Duodenal mucosa (tissue), 2 donors: ENCODE data around the gene CASTOR1.

Source experiments
- H3K27ac ChIP-seq: one replicate; pipeline ENCODE4 v1.7.0; 2013; ENCODE audit warnings: low read depth, low read length
- H3K27me3 ChIP-seq, 2 donors: one replicate each; pipeline ENCODE4 v1.7.0; 2013; ENCODE audit warnings: low read length in 2 of 2, control low read depth in 1 of 2; ENCODE audit not compliant: insufficient read depth in 2 of 2, control insufficient read depth in 1 of 2
- H3K36me3 ChIP-seq, 2 donors: one replicate each; pipeline ENCODE4 v1.7.0; 2013; ENCODE audit warnings: low read length in 2 of 2, control low read depth in 1 of 2; ENCODE audit not compliant: insufficient read depth in 2 of 2, control insufficient read depth in 1 of 2
- H3K4me1 ChIP-seq, 2 donors: one replicate each; pipeline ENCODE4 v1.7.0; 2013; ENCODE audit warnings: low read length in 2 of 2, control low read depth in 1 of 2; ENCODE audit not compliant: insufficient read depth in 2 of 2, control insufficient read depth in 1 of 2
- H3K4me3 ChIP-seq, 2 donors: one replicate each; pipeline ENCODE4 v1.7.0; 2013; ENCODE audit warnings: low read length in 2 of 2, low read depth in 1 of 2
- H3K9ac ChIP-seq, 2 donors: one replicate each; pipeline ENCODE4 v1.7.0; 2013; ENCODE audit warnings: low read length in 2 of 2, low read depth in 1 of 2
- H3K9me3 ChIP-seq, 2 donors: one replicate each; pipeline ENCODE4 v1.7.0; 2013; ENCODE audit warnings: low read length in 2 of 2, control low read depth in 1 of 2; ENCODE audit not compliant: control insufficient read depth in 1 of 2

The CASTOR1 gene

DNA sequence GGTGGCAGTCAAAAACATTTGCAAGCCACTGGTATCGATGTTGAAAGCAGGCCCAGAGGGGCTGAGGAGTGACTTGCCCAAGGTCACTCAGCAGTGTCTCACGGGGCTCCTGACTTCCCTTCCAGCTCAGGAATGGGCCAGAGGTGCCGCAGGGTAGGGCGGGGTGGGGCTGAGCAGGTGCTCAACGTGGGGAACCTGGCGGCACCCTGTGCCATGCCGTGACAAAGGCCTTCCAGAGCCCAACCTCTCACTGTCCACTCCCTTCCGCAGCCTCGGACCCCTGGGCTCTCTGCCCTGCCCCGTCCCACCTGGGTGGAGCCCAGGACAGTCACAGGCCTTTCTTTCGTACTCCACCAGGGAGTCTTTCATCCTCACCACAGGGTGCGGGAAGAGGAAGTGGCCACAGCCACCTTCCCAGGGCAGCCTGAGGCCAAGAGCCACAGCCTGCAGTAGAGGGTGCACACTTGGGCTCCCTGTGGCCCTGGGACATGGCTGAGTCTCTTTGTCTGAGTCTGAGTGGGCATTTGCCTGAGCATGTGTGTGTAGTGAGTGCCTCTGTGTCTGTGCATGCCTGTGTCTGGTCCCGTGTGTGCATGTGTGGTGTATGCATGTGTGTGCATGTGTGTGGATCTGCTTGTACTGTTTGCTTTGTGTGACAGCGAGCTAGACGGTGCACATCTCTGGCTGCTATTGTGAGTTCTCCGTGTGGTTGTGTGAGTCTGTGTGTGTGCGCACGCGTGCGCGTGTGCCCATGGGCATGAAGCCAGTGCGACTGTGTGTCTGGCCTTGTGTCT, 36.7 kb downstream of the CASTOR1 start:
- Histone ChIP-seq H3K36me3 (peaks cover 0 to 5% of the 10 kb centered on the region in 2 donors), H3K9me3 (no peaks in the 10 kb centered on the region), H3K27ac (peak overlapping the region; percentile 41), H3K27me3 (no peaks in the 10 kb centered on the region), H3K4me3 (peak overlapping the region; percentile 9 to 14), H3K9ac (peak overlapping the region; percentile 33 to 57), H3K4me1 (peaks cover 59 to 63% of the 10 kb centered on the region in 2 donors)

DNA sequence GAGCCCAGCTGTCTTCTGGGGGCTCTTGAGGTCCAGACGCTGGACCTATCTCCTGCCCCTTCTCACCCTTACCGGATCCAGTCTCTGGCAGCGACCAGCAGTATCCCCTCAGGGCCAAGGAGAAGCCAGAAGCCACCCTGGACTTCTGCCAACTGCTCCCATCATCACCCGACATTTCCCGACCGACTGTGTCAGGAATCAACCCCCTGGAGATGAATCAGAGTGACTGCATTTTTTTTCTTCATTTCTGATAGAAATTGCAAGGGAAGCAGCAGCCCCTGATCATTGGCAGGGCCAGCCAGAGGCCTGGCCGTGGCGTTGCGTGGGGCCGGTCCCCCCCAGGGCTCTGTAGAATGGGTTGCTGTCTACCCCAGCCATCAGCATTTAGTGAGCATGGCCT, 37.6 kb downstream of the CASTOR1 start:
- H3K27me3 ChIP-seq, result peaks cover 0 to 2% of the 10 kb centered on the region in 2 donors
- H3K4me1 ChIP-seq, result peaks cover 65 to 70% of the 10 kb centered on the region in 2 donors
- no peak overlapping the region for H3K4me3 ChIP-seq
- H3K36me3 ChIP-seq, result peaks cover 0 to 5% of the 10 kb centered on the region in 2 donors
- H3K27ac ChIP-seq, result no peak overlapping the region
- H3K9me3 ChIP-seq, result no peaks in the 10 kb centered on the region
- H3K9ac ChIP-seq, result no peak overlapping the region

DNA sequence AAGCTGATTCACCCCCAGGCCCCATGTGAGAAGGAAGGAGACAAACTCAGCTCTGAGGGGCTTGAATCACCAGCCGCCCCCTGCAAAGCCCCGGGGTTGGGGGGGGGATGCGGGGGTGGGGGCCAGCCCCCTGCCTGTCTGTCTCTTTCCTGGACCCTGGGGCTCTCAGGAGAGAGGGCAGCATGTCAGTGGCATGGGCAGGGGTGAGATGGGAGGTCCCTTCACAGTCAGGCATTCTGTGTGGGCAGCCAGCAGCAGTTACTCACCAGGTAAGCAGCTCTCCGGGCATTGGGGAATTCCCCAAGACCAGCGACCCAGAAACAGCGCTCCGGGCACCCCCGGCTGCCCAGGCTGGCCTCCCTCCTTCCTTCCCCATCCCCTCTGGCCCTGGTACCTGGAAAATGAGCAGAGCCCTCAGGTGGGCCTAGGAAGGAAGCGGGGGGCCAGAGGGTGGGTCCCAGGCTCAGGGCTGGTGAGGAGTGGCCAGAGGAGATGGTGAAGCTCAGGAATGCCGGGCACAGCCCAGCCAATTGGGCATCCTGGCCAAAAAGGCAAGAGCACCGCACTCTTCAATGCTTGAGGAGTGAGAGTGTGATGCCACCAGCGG, 38.5 kb downstream of the CASTOR1 start:
- no peaks in the 10 kb centered on the region for H3K9me3 ChIP-seq
- H3K27me3 ChIP-seq, result peaks cover 0 to 2% of the 10 kb centered on the region in 2 donors
- no peak overlapping the region for H3K9ac ChIP-seq
- peaks cover 60% of the 10 kb centered on the region in 2 donors for H3K4me1 ChIP-seq
- H3K36me3 ChIP-seq, result peaks cover 0 to 5% of the 10 kb centered on the region in 2 donors
- H3K27ac ChIP-seq, result no peak overlapping the region
- no peak overlapping the region for H3K4me3 ChIP-seq

DNA sequence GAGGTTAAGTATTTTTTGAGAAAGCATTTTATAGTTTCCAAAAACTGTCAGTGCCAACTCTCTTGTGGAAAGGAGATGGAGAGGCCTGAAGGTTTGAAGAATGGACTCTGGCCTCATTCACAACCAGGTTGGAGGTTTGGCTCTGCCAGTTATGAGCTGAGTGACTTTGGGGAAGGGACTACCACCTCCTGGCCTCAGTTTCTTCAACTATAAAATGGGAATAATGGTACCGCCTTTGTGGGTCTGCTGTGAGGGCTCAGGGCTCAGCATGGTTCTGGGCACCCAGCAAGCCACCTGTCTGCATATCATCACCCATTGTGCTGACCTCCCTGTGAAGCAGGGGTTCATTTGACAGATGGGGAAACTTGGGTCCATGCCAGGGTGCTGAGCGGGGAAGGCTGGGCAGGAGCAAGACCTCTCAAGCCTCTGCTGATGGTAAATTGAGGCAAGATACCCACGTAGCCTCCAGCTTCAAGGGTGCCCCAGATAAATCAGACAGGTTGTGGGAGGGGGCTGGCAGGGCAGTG, 39.2 kb downstream of the CASTOR1 start:
- peaks cover 59 to 62% of the 10 kb centered on the region in 2 donors for H3K4me1 ChIP-seq
- H3K27ac ChIP-seq, result no peak overlapping the region

DNA sequence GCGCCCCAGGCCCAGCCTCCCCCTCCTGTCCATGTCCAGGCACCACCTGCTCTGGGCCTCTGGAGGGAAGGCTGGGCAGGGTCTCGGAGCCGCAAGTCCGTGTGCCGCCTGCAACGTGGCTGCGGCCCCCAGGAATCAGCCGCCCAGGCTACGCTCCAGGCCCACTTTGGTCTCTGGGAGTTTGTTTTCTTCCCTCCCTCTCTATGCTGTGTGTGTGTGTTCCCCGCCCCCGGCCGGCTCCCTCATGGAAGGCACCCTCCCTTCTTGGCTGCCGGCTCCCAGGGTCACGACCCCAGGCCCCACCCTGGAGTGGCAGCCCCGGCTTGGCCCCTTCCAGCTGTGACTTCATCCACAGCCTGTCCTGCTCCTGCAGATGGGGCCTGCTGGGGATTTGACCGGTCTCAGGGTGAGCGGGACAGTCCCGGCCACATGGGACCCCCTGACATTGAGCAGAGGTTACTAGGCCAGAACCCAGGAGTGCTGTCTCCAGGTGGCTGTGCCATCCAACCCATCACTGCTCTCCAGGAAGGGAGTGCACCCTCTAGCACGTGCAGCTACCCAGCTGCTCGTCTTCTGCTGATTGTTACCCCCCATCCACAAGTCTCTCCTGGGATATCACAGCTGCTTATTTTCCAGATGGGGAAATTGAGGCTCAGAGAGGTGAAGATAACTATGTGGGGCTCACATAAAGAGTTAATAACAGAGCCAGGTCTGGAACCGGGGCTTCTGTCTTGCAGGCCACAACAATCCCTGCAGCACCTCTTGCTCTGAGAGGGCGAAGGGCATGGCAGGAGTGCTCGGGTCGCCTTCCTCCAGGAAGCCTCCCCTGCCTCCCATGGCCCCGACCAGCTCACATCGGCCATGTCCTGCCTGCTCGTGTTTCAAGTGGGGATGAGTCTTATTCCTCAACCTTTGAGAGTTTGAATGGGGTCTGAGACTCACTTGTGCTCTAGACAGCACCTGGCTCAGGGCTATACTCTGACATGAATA, 40.0 kb downstream of the CASTOR1 start:
- peaks cover 0 to 4% of the 10 kb centered on the region in 2 donors for H3K27me3 ChIP-seq
- H3K4me3 ChIP-seq, result peak overlapping the region in 1 of 2 donors; percentile 10
- no peak overlapping the region for H3K27ac ChIP-seq
- no peak overlapping the region for H3K9ac ChIP-seq
- H3K9me3 ChIP-seq, result no peaks in the 10 kb centered on the region
- peaks cover 0 to 2% of the 10 kb centered on the region in 2 donors for H3K36me3 ChIP-seq
- H3K4me1 ChIP-seq, result peaks cover 54 to 55% of the 10 kb centered on the region in 2 donors

More for the DNA sequence above, 39.2 kb downstream of the CASTOR1 start:
- H3K27me3 ChIP-seq, result peaks cover 0 to 4% of the 10 kb centered on the region in 2 donors
- H3K9me3 ChIP-seq, result no peaks in the 10 kb centered on the region
- no peak overlapping the region for H3K4me3 ChIP-seq
- no peak overlapping the region for H3K9ac ChIP-seq
- peaks cover 0 to 5% of the 10 kb centered on the region in 2 donors for H3K36me3 ChIP-seq

DNA sequence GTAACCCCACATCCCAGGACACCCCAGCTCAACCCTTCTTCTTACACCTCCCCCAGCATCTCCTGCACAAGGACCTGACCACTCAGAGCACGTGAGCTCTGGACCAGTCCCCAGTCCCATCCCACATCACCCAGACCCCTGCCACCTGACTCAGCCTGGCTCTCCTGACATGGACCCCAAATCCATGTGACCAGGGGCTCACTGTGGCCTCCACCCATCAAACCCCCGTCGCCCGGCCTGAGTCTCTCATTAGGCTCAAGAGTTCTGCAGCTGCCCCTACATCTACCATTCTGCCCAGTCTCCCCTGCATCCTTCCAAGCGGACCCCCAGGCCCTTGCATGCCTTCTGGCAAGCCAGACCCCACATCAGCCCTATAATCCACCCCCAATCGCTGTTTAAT, 40.8 kb downstream of the CASTOR1 start:
- Histone ChIP-seq H3K27me3 (peaks cover 0 to 4% of the 10 kb centered on the region in 2 donors), H3K27ac (no peak overlapping the region), H3K9ac (no peak overlapping the region), H3K4me1 (peaks cover 46 to 53% of the 10 kb centered on the region in 2 donors), H3K9me3 (no peaks in the 10 kb centered on the region), H3K4me3 (peak overlapping the region in 1 of 2 donors; percentile 10), H3K36me3 (peaks cover 0 to 11% of the 10 kb centered on the region in 2 donors)

DNA sequence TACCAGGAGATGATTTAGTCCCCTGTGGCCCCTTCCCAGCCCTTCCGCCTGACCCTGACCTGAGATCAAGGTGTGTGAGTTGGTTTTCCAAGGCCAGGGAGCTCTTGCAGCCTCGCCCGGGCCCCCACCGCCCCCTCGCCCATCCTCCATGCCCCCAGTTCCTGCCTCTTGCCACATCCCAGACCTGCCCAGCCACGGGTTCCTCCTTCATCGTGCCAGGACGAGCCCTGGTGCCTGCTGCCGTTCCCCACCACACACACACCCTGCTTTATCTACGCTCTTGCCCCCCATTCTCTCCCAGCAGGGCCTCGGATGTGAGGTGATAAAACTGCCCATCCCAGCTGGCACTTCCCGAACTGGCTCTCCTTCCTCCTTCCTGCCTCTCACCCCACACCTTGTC, 41.3 kb downstream of the CASTOR1 start:
- peaks cover 0 to 15% of the 10 kb centered on the region in 2 donors for H3K36me3 ChIP-seq
- H3K9ac ChIP-seq, result peak overlapping the region in 1 of 2 donors; percentile 58
- no peak overlapping the region for H3K27ac ChIP-seq
- peak overlapping the region; percentile 72 to 73 for H3K4me3 ChIP-seq
- H3K4me1 ChIP-seq, result peaks cover 41 to 49% of the 10 kb centered on the region in 2 donors
- H3K9me3 ChIP-seq, result no peaks in the 10 kb centered on the region
- peaks cover 0 to 4% of the 10 kb centered on the region in 2 donors for H3K27me3 ChIP-seq

DNA sequence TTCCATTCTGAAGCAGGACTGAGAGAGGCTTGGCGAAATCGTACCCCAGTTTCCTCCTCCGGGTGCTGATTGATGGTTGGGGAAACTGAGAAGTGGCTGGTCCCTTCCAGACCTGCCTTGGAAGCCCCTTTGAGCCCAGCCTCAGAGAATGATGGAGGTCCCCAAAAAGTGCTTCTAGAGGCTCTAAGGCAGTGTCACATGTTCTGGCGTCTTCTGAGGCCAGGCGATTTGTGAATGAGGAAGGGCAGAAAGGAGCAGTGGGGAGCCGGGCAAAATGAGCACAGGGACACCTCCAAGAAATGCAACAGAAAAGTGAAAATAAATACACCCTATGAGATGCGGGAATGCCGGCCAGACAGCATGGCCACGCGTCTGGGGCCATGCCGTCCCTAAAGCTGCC, 41.7 kb downstream of the CASTOR1 start:
- H3K27me3 ChIP-seq, result peaks cover 0 to 4% of the 10 kb centered on the region in 2 donors
- H3K4me1 ChIP-seq, result peaks cover 37 to 45% of the 10 kb centered on the region in 2 donors
- peaks cover 0 to 19% of the 10 kb centered on the region in 2 donors for H3K36me3 ChIP-seq
- H3K9ac ChIP-seq, result peak overlapping the region; percentile 58 to 69
- no peaks in the 10 kb centered on the region for H3K9me3 ChIP-seq
- peak overlapping the region; percentile 72 to 73 for H3K4me3 ChIP-seq
- peak overlapping the region; percentile 72 for H3K27ac ChIP-seq

DNA sequence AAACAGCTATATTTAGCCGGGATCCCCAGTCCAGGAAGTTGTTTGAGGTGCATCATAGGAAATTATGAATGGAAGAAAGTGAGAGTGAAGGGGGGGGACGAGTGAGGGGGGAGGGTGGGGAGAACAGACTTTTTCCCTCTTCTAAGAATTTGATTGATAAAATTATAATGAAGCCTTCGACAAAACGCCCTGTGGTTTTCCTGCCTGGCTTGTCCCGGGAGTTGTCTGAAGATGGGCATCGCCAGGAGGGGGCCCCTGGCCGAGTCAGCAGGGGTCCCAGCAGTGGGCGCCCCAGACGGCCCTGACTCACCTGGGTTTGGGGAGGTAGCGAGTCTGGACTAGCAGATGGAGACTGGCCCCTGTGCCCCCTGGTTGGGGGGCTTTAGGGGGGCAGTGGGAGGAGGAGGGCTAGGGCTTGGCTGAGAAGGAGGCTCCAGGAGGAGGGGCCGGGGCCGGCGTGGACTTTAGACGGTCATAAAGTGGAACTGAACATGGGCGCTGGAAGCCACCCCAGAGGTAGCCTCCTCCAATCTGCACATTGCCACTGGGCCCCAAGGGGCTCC, 42.4 kb downstream of the CASTOR1 start:
- H3K27me3 ChIP-seq, result peaks cover 0 to 4% of the 10 kb centered on the region in 2 donors
- no peaks in the 10 kb centered on the region for H3K9me3 ChIP-seq
- peaks cover 31 to 38% of the 10 kb centered on the region in 2 donors for H3K4me1 ChIP-seq
- H3K36me3 ChIP-seq, result peaks cover 0 to 23% of the 10 kb centered on the region in 2 donors
- peak overlapping the region; percentile 72 for H3K27ac ChIP-seq
- peak overlapping the region; percentile 72 to 73 for H3K4me3 ChIP-seq
- H3K9ac ChIP-seq, result peak overlapping the region; percentile 58 to 69
